ENCODE results near the gene ABCA9. TPM values are rescaled to one million over a fixed set of nuclear protein-coding genes. Genes with fewer than 3 reads are reported as not detected.

The ABCA9 gene
- total and polyA plus RNA-seq, 9 of the 15 experiments (the other 6 are each of a cell fraction or from before 2014, with no cell fraction given) = 0.04 TPM; not detected in 8

- no peak for TF ChIP-seq ZHX1 (conservative IDR thresholded peaks at IDR 0.05; ENCODE audit: low read length)
- peak; percentile 22 for TF ChIP-seq ZBTB40 (IDR thresholded peaks at IDR 0.05)
- TF ChIP-seq ZBTB40 (CRISPR knock-in tag; IDR thresholded peaks at IDR 0.05) = no peak
- TF ChIP-seq ZNF449 (CRISPR knock-in tag; IDR thresholded peaks at IDR 0.05) = 0 out of 2 replicates have a peak, but pooled peaks have one; percentile 37
- no peak for TF ChIP-seq ETV6 (IDR thresholded peaks at IDR 0.05; ENCODE audit: borderline replicate concordance in 1 of 2, low read depth in 2 of 2, low read length in 1 of 2)
- TF ChIP-seq ETV6 (CRISPR knock-in tag; IDR thresholded peaks at IDR 0.05; ENCODE audit: borderline replicate concordance) = no peak
- TF ChIP-seq ZFX (CRISPR knock-in tag; IDR thresholded peaks at IDR 0.05) = no peak
- TF ChIP-seq NFRKB (IDR thresholded peaks at IDR 0.05; ENCODE audit: low read depth) = peak; percentile 78
- peak; percentile 31; the same call in 1 of the 2 replicates for TF ChIP-seq ELF4 (CRISPR knock-in tag; IDR thresholded peaks at IDR 0.05)
- peak; percentile 69 for TF ChIP-seq ETV1 (tag; conservative IDR thresholded peaks at IDR 0.05; ENCODE audit: low read depth)
- no peak for TF ChIP-seq MED1 (CRISPR knock-in tag; IDR thresholded peaks at IDR 0.05; ENCODE audit: borderline replicate concordance)
- peak; percentile 85 for TF ChIP-seq GATA2 (CRISPR knock-in tag; IDR thresholded peaks at IDR 0.05)
- TF ChIP-seq POLR2G (IDR thresholded peaks at IDR 0.05; ENCODE audit: low read depth, low read length) = no peak
- no peak for TF ChIP-seq ZNF184 (CRISPR knock-in tag; IDR thresholded peaks at IDR 0.05)
Observed at GRCh38 chr17:69047368-69048263, 13.1 kb downstream of the ABCA9 start (continued).
